ENCODE measurements around the gene HPD.

Gene HPD

GRCh38 chr12:121805171-121806008 lies 53.3 kb downstream of the HPD start:
- no peaks in the 10 kb centered on the region for H3K9me3 ChIP-seq (ENCODE audit: control insufficient read depth in 1 of 2, low read length in 2 of 2)

GRCh38 chr12:121804417-121805111 lies 54.1 kb downstream of the HPD start:
- no peaks in the 10 kb centered on the region for H3K27me3 ChIP-seq (ENCODE audit: control insufficient read depth in 1 of 2, insufficient read depth in 2 of 2, low read length in 2 of 2)
- H3K27ac ChIP-seq (ENCODE audit: low read depth, low read length): peak overlapping the region; percentile 83
- H3K4me3 ChIP-seq (ENCODE audit: low read depth in 1 of 2, low read length in 2 of 2): peak overlapping the region; percentile 75 to 83
- H3K9ac ChIP-seq (ENCODE audit: low read depth in 1 of 2, low read length in 2 of 2): peak overlapping the region; percentile 54 to 82
- peaks cover 6 to 21% of the 10 kb centered on the region in 2 donors for H3K36me3 ChIP-seq (ENCODE audit: control insufficient read depth in 1 of 2, insufficient read depth in 2 of 2, low read length in 2 of 2)
- H3K9me3 ChIP-seq (ENCODE audit: control insufficient read depth in 1 of 2, low read length in 2 of 2): no peaks in the 10 kb centered on the region
- peaks cover 21 to 25% of the 10 kb centered on the region in 2 donors for H3K4me1 ChIP-seq (ENCODE audit: control insufficient read depth in 1 of 2, insufficient read depth in 2 of 2, low read length in 2 of 2)

More at GRCh38 chr12:121805171-121806008, 53.3 kb downstream of the HPD start:
- Histone ChIP-seq H3K36me3 (ENCODE audit: control insufficient read depth in 1 of 2, insufficient read depth in 2 of 2, low read length in 2 of 2) (peaks cover 6 to 30% of the 10 kb centered on the region in 2 donors), H3K27ac (ENCODE audit: low read depth, low read length) (peak overlapping the region; percentile 83), H3K4me1 (ENCODE audit: control insufficient read depth in 1 of 2, insufficient read depth in 2 of 2, low read length in 2 of 2) (peaks cover 22 to 25% of the 10 kb centered on the region in 2 donors), H3K27me3 (ENCODE audit: control insufficient read depth in 1 of 2, insufficient read depth in 2 of 2, low read length in 2 of 2) (no peaks in the 10 kb centered on the region), H3K9ac (ENCODE audit: low read depth in 1 of 2, low read length in 2 of 2) (peak overlapping the region; percentile 72 to 82), H3K4me3 (ENCODE audit: low read depth in 1 of 2, low read length in 2 of 2) (peak overlapping the region; percentile 83)

- Histone ChIP-seq H3K9me3 (ENCODE audit: control insufficient read depth in 1 of 2, low read length in 2 of 2) (no peaks in the 10 kb centered on the region), H3K27me3 (ENCODE audit: control insufficient read depth in 1 of 2, insufficient read depth in 2 of 2, low read length in 2 of 2) (no peaks in the 10 kb centered on the region), H3K36me3 (ENCODE audit: control insufficient read depth in 1 of 2, insufficient read depth in 2 of 2, low read length in 2 of 2) (peaks cover 6 to 15% of the 10 kb centered on the region in 2 donors), H3K4me3 (ENCODE audit: low read depth in 1 of 2, low read length in 2 of 2) (peak within 1 kb of the TSS; percentile 83 to 87), H3K4me1 (ENCODE audit: control insufficient read depth in 1 of 2, insufficient read depth in 2 of 2, low read length in 2 of 2) (peaks cover 26 to 29% of the 10 kb centered on the region in 2 donors), H3K9ac (ENCODE audit: low read depth in 1 of 2, low read length in 2 of 2) (peak within 1 kb of the TSS; percentile 85 to 98), H3K27ac (ENCODE audit: low read depth, low read length) (peak within 1 kb of the TSS; percentile 100)
Observed at GRCh38 chr12:121803861-121804416, 54.7 kb downstream of the HPD start, which contains the start of gene SETD1B. TSS of gene SETD1B (plus strand) at chr12:121804009. CDS start at chr12:121804738, 729 bp downstream.

GRCh38 chr12:121802843-121803698 lies 55.6 kb downstream of the HPD start:
- peak overlapping the region; percentile 98 to 99 for H3K9ac ChIP-seq (ENCODE audit: low read depth in 1 of 2, low read length in 2 of 2)
- peak overlapping the region; percentile 100 for H3K27ac ChIP-seq (ENCODE audit: low read depth, low read length)
- peaks cover 2 to 14% of the 10 kb centered on the region in 2 donors for H3K36me3 ChIP-seq (ENCODE audit: control insufficient read depth in 1 of 2, insufficient read depth in 2 of 2, low read length in 2 of 2)
- H3K4me1 ChIP-seq (ENCODE audit: control insufficient read depth in 1 of 2, insufficient read depth in 2 of 2, low read length in 2 of 2): peaks cover 35% of the 10 kb centered on the region in 2 donors
- H3K9me3 ChIP-seq (ENCODE audit: control insufficient read depth in 1 of 2, low read length in 2 of 2): no peaks in the 10 kb centered on the region
- H3K27me3 ChIP-seq (ENCODE audit: control insufficient read depth in 1 of 2, insufficient read depth in 2 of 2, low read length in 2 of 2): no peaks in the 10 kb centered on the region
- H3K4me3 ChIP-seq (ENCODE audit: low read depth in 1 of 2, low read length in 2 of 2): peak overlapping the region; percentile 75 to 87

- peak overlapping the region; percentile 75 to 87 for H3K4me3 ChIP-seq (ENCODE audit: low read depth in 1 of 2, low read length in 2 of 2)
- H3K4me1 ChIP-seq (ENCODE audit: control insufficient read depth in 1 of 2, insufficient read depth in 2 of 2, low read length in 2 of 2): peaks cover 37 to 39% of the 10 kb centered on the region in 2 donors
- H3K27ac ChIP-seq (ENCODE audit: low read depth, low read length): peak overlapping the region; percentile 100
- no peaks in the 10 kb centered on the region for H3K27me3 ChIP-seq (ENCODE audit: control insufficient read depth in 1 of 2, insufficient read depth in 2 of 2, low read length in 2 of 2)
- peaks cover 4 to 8% of the 10 kb centered on the region in 2 donors for H3K36me3 ChIP-seq (ENCODE audit: control insufficient read depth in 1 of 2, insufficient read depth in 2 of 2, low read length in 2 of 2)
- no peaks in the 10 kb centered on the region for H3K9me3 ChIP-seq (ENCODE audit: control insufficient read depth in 1 of 2, low read length in 2 of 2)
- peak overlapping the region; percentile 98 to 99 for H3K9ac ChIP-seq (ENCODE audit: low read depth in 1 of 2, low read length in 2 of 2)
Observed at GRCh38 chr12:121802485-121802842, 56.2 kb downstream of the HPD start.

- Histone ChIP-seq H3K27me3 (ENCODE audit: control insufficient read depth in 1 of 2, insufficient read depth in 2 of 2, low read length in 2 of 2) (no peaks in the 10 kb centered on the region), H3K9ac (ENCODE audit: low read depth in 1 of 2, low read length in 2 of 2) (peak overlapping the region; percentile 98 to 99), H3K4me3 (ENCODE audit: low read depth in 1 of 2, low read length in 2 of 2) (peak overlapping the region; percentile 75 to 87), H3K27ac (ENCODE audit: low read depth, low read length) (peak overlapping the region; percentile 100), H3K36me3 (ENCODE audit: control insufficient read depth in 1 of 2, insufficient read depth in 2 of 2, low read length in 2 of 2) (peaks cover 4 to 6% of the 10 kb centered on the region in 2 donors), H3K4me1 (ENCODE audit: control insufficient read depth in 1 of 2, insufficient read depth in 2 of 2, low read length in 2 of 2) (peaks cover 35% of the 10 kb centered on the region in 2 donors), H3K9me3 (ENCODE audit: control insufficient read depth in 1 of 2, low read length in 2 of 2) (no peaks in the 10 kb centered on the region)
Observed at GRCh38 chr12:121801595-121802484, 56.8 kb downstream of the HPD start.

GRCh38 chr12:121800694-121801594 lies 57.7 kb downstream of the HPD start:
- Histone ChIP-seq H3K9ac (ENCODE audit: low read depth in 1 of 2, low read length in 2 of 2) (peak overlapping the region; percentile 98 to 99), H3K9me3 (ENCODE audit: control insufficient read depth in 1 of 2, low read length in 2 of 2) (no peaks in the 10 kb centered on the region), H3K4me1 (ENCODE audit: control insufficient read depth in 1 of 2, insufficient read depth in 2 of 2, low read length in 2 of 2) (peaks cover 33% of the 10 kb centered on the region in 2 donors), H3K27ac (ENCODE audit: low read depth, low read length) (peak overlapping the region; percentile 100), H3K27me3 (ENCODE audit: control insufficient read depth in 1 of 2, insufficient read depth in 2 of 2, low read length in 2 of 2) (no peaks in the 10 kb centered on the region), H3K4me3 (ENCODE audit: low read depth in 1 of 2, low read length in 2 of 2) (peak overlapping the region; percentile 75 to 87), H3K36me3 (ENCODE audit: control insufficient read depth in 1 of 2, insufficient read depth in 2 of 2, low read length in 2 of 2) (peaks cover 4 to 6% of the 10 kb centered on the region in 2 donors)

GRCh38 chr12:121799842-121800693 lies 58.6 kb downstream of the HPD start:
- H3K4me1 ChIP-seq (ENCODE audit: control insufficient read depth in 1 of 2, insufficient read depth in 2 of 2, low read length in 2 of 2): peaks cover 38% of the 10 kb centered on the region in 2 donors
- peak overlapping the region; percentile 68 to 87 for H3K4me3 ChIP-seq (ENCODE audit: low read depth in 1 of 2, low read length in 2 of 2)
- peak overlapping the region; percentile 77 to 98 for H3K9ac ChIP-seq (ENCODE audit: low read depth in 1 of 2, low read length in 2 of 2)
- peaks cover 6 to 7% of the 10 kb centered on the region in 2 donors for H3K36me3 ChIP-seq (ENCODE audit: control insufficient read depth in 1 of 2, insufficient read depth in 2 of 2, low read length in 2 of 2)
- no peaks in the 10 kb centered on the region for H3K27me3 ChIP-seq (ENCODE audit: control insufficient read depth in 1 of 2, insufficient read depth in 2 of 2, low read length in 2 of 2)
- H3K9me3 ChIP-seq (ENCODE audit: control insufficient read depth in 1 of 2, low read length in 2 of 2): no peaks in the 10 kb centered on the region
- peak overlapping the region; percentile 100 for H3K27ac ChIP-seq (ENCODE audit: low read depth, low read length)

Data from duodenal mucosa (tissue), 2 donors.